IPS DF 6.9 (cell line): ENCODE measurements around the gene RB1.
"Not testable (repeated sequence)": the region's sequence is repeated elsewhere in the genome, so short reads cannot be mapped to it uniquely, and the experiment has no call there.

Source experiments
- DNase-seq: peaks from one replicate; pipeline ENCODE4 v3.0.0-alpha.2; 2013; ENCODE audit warnings: low read depth, low spot score
- H3K27ac ChIP-seq: one replicate; pipeline ENCODE4 v1.5.1; 2013; ENCODE audit warnings: low read length, control low read depth
- H3K27me3 ChIP-seq: 2 replicates; pipeline ENCODE4 v1.6.1; 2013; ENCODE audit warnings: mild to moderate bottlenecking, low read length; ENCODE audit not compliant: control insufficient read depth, insufficient read depth
- H3K36me3 ChIP-seq: 2 replicates; pipeline ENCODE4 v1.6.1; 2013; ENCODE audit warnings: low read length; ENCODE audit not compliant: control insufficient read depth, insufficient read depth
- H3K4me1 ChIP-seq: 2 replicates; pipeline ENCODE4 v1.6.1; 2013; ENCODE audit warnings: low read length; ENCODE audit not compliant: control insufficient read depth, insufficient read depth
- H3K4me3 ChIP-seq: 2 replicates; pipeline ENCODE4 v1.5.1; 2013; ENCODE audit warnings: mild to moderate bottlenecking, low read length
- H3K9me3 ChIP-seq: 2 replicates; pipeline ENCODE4 v1.6.1; 2013; ENCODE audit warnings: low read length, inconsistent platforms; ENCODE audit not compliant: control insufficient read depth, insufficient read depth
- WGBS: extraction: QIAGEN DNeasy Blood & Tissue Kit; methylation state at CpG from one replicate; pipeline ENCODE4 v1.1.7; 2013; ENCODE audit warnings: mixed read lengths, missing lambda C conversion rate; ENCODE audit not compliant: insufficient read length, insufficient coverage; 5-methylcytosine and 5-hydroxymethylcytosine counted together

The RB1 gene

DNA sequence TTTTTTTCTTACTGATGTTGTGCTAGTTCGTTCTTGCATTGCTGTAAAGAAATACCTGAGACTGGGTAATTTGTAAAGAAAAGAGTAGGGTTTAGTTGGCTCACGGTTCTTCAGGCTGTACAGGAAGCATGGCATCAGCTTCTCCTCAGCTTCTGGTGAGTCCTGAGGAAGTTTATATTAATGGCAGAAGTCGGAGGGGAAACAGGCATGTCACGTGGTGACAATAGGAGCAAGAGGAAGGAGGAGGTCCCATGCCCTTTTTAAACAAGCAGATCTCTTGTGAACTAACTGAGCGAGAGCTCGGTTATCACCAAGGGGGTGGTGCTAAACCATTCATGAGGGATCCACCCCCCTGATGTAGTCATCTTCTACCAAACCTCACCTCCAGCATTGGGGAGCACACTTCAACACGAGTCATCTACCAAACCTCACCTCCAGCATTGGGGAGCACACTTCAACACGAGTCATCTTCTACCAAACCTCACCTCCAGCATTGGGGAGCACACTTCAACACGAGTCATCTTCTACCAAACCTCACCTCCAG lies 123.3 kb downstream of the RB1 start:
- not testable (repeated sequence) for H3K36me3 ChIP-seq, H3K9me3 ChIP-seq, H3K4me1 ChIP-seq, DNase-seq, H3K27ac ChIP-seq, H3K4me3 ChIP-seq, H3K27me3 ChIP-seq
- WGBS: no CpG with 5 or more reads among the region's 9 CpGs

DNA sequence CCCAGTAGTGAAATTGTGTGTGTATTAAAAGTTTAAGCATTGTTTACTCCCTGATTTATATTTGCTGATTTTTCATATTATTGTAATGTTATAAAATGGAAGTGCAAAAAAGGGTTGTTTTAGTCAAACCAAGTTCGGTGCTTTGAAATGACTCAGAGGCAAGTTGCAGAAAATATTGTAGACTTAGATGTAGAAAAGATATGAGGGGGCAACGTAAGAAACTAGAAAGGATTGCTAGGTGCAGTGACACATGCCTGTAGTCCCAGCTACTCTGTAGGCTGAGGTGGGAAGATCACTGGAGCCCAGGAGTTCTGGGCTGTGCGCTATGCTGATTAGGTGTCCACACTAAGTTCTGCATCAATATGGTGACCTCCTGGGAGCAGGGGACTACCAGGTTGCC lies 125.5 kb downstream of the RB1 start:
- H3K9me3 ChIP-seq: no peaks in the 10 kb centered on the region
- WGBS: no CpG with 5 or more reads among the region's 3 CpGs
- no peaks in the 10 kb centered on the region for H3K27me3 ChIP-seq
- H3K4me1 ChIP-seq: no peaks in the 10 kb centered on the region
- DNase-seq: no peak
- no peak overlapping the region for H3K27ac ChIP-seq
- H3K36me3 ChIP-seq: no peaks in the 10 kb centered on the region
- H3K4me3 ChIP-seq: no peak overlapping the region

GRCh38 chr13:48429886-48430285 lies 126.3 kb downstream of the RB1 start:
- Histone ChIP-seq H3K4me1 (no peaks in the 10 kb centered on the region), H3K27me3 (no peaks in the 10 kb centered on the region), H3K36me3 (no peaks in the 10 kb centered on the region), H3K9me3 (no peaks in the 10 kb centered on the region), H3K27ac (no peak overlapping the region), H3K4me3 (no peak overlapping the region)
- DNase-seq: no peak

GRCh38 chr13:48431431-48431830 lies 127.9 kb downstream of the RB1 start:
- no peak for DNase-seq
- WGBS: no CpG with 5 or more reads among the region's 5 CpGs
- no peaks in the 10 kb centered on the region for H3K4me1 ChIP-seq
- no peak overlapping the region for H3K27ac ChIP-seq
- no peak overlapping the region for H3K4me3 ChIP-seq
- H3K36me3 ChIP-seq: no peaks in the 10 kb centered on the region
- H3K27me3 ChIP-seq: no peaks in the 10 kb centered on the region
- no peaks in the 10 kb centered on the region for H3K9me3 ChIP-seq

- H3K27me3 ChIP-seq: no peaks in the 10 kb centered on the region
- no peak overlapping the region for H3K27ac ChIP-seq
- DNase-seq: no peak
- no peaks in the 10 kb centered on the region for H3K9me3 ChIP-seq
- no CpG with 5 or more reads among the region's 2 CpGs for WGBS
- H3K4me3 ChIP-seq: no peak overlapping the region
- H3K36me3 ChIP-seq: no peaks in the 10 kb centered on the region
- H3K4me1 ChIP-seq: no peaks in the 10 kb centered on the region
Observed at GRCh38 chr13:48431987-48432615, 128.6 kb downstream of the RB1 start.

GRCh38 chr13:48434200-48434599 lies 130.6 kb downstream of the RB1 start:
- Histone ChIP-seq H3K4me3 (no peak overlapping the region), H3K27ac (no peak overlapping the region), H3K9me3 (no peaks in the 10 kb centered on the region), H3K27me3 (no peaks in the 10 kb centered on the region), H3K4me1 (no peaks in the 10 kb centered on the region), H3K36me3 (no peaks in the 10 kb centered on the region)
- no CpG with 5 or more reads among the region's 3 CpGs for WGBS
- DNase-seq: no peak

GRCh38 chr13:48436661-48437288 lies 133.2 kb downstream of the RB1 start:
- Histone ChIP-seq H3K27ac (no peak overlapping the region), H3K9me3 (no peaks in the 10 kb centered on the region), H3K27me3 (no peaks in the 10 kb centered on the region), H3K36me3 (no peaks in the 10 kb centered on the region), H3K4me3 (no peak overlapping the region), H3K4me1 (no peaks in the 10 kb centered on the region)
- no peak for DNase-seq
- WGBS: no CpG with 5 or more reads among the region's 2 CpGs

GRCh38 chr13:48437371-48437770 lies 133.8 kb downstream of the RB1 start:
- no peak overlapping the region for H3K4me3 ChIP-seq
- no peaks in the 10 kb centered on the region for H3K4me1 ChIP-seq
- no peaks in the 10 kb centered on the region for H3K9me3 ChIP-seq
- no CpG with 5 or more reads among the region's 3 CpGs for WGBS
- no peaks in the 10 kb centered on the region for H3K36me3 ChIP-seq
- no peak for DNase-seq
- H3K27me3 ChIP-seq: no peaks in the 10 kb centered on the region
- no peak overlapping the region for H3K27ac ChIP-seq

DNA sequence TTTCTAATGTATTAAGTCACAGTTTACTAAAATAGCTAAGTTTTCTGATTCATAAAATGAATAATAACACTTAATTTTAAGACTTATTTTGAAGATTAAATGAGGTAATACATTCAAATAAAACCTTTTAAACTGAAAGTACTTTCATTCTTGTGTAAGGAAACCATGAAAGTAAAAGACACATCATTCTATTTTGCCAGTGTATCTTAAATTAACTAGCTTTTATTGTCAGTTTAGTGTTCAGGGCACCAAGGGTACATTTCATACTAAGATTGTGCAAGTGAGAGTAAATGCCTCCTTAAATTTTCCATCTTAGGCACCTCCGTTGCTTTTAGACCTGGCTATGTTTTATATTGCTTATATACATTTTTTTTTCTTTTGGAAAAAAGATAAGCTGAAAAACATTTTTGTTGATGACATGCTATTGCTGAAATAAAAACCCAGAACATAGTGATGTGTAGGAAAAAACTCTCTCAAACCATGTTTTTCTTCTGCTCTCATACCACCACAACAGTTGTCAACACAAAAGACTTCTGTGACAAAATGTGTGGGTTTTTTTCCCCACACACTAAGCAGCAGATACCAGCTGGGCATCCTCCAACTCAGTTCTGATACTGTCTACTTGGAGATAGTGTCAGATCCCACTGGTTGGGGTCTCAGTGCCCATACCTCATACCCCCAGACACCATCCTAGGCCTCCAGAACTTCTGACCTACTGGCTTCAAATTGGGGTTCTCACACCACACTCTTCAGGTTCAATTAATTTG lies 140.1 kb downstream of the RB1 start:
- DNase-seq: no peak
- no peaks in the 10 kb centered on the region for H3K9me3 ChIP-seq
- no peaks in the 10 kb centered on the region for H3K27me3 ChIP-seq
- no peaks in the 10 kb centered on the region for H3K36me3 ChIP-seq
- H3K4me1 ChIP-seq: no peaks in the 10 kb centered on the region
- no CpG with 5 or more reads among the region's 1 CpG for WGBS
- H3K4me3 ChIP-seq: no peak overlapping the region
- no peak overlapping the region for H3K27ac ChIP-seq

DNA sequence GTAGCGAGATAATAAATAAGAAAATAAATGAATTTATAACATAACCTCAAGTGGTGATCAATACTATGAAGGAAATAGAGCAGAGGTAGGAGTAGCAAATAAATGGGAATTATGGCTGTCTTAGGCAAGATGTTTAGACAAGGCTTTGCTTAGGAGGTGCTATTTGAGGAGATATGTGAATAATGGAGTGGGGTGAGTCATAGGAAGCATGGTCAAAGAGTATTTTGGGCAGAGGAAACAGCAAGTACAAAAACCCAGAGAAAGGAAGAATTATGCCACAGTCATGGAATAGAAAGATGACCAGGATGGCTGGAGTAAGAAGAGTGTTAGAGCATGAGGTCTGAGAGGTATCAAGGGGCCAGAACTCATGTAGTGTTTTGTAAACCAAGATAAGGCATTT lies 142.9 kb downstream of the RB1 start:
- Histone ChIP-seq H3K9me3 (no peaks in the 10 kb centered on the region), H3K36me3 (no peaks in the 10 kb centered on the region), H3K4me3 (no peak overlapping the region), H3K4me1 (no peaks in the 10 kb centered on the region), H3K27me3 (no peaks in the 10 kb centered on the region), H3K27ac (no peak overlapping the region)
- DNase-seq: no peak
- WGBS: no CpG with 5 or more reads among the region's 1 CpG
